C4-2B (cell line): ENCODE results near the gene COL9A3.

Experiments
- ZFX ChIP-seq: fragments of 450-650 bp; IDR thresholded peaks from 2 replicates; pipeline ENCODE4 v1.6.1; 2017
- TF ChIP-seq, protein P1 (sequence below): fragments of 450-650 bp; conservative IDR thresholded peaks from 2 replicates; pipeline ENCODE4 v1.5.1; 2017; ENCODE audit warnings: mild to moderate bottlenecking

DNA sequence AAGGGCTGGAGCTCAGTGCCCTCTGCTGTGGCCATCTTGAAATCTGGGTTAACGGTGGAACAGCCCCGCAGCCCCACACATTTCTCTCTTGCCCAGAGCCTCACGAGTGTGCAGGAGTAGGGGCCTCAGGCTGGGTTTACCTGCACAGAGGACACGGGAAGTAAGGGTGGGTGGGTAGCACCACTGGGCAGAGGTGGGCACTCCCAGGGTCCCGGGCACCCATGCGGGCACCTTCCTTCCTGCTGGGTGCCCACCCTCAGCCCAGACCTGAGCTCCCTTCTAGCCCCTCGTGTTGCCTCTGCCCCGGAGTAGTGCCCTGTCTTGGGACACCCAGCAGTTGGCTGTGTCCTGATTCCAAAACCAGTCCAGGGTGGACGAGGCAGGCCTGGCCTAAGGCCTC is 11.2 kb downstream of the COL9A3 start:
- TF ChIP-seq, protein P1, sequence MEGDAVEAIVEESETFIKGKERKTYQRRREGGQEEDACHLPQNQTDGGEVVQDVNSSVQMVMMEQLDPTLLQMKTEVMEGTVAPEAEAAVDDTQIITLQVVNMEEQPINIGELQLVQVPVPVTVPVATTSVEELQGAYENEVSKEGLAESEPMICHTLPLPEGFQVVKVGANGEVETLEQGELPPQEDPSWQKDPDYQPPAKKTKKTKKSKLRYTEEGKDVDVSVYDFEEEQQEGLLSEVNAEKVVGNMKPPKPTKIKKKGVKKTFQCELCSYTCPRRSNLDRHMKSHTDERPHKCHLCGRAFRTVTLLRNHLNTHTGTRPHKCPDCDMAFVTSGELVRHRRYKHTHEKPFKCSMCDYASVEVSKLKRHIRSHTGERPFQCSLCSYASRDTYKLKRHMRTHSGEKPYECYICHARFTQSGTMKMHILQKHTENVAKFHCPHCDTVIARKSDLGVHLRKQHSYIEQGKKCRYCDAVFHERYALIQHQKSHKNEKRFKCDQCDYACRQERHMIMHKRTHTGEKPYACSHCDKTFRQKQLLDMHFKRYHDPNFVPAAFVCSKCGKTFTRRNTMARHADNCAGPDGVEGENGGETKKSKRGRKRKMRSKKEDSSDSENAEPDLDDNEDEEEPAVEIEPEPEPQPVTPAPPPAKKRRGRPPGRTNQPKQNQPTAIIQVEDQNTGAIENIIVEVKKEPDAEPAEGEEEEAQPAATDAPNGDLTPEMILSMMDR: no peak
- TF ChIP-seq ZFX: no peak
